SIG-M5 treated with dmso at 0.1 percent for 504 hours (cell line): Measurements from ENCODE around the gene PHF2.

Experiments used
- DNase-seq: peaks from one replicate; lab custom pipeline; 2025; ENCODE audit not compliant: unreplicated experiment; lab: John Stamatoyannopoulos, UW

The PHF2 gene

GRCh38 chr9:93585695-93586094 lies 9.3 kb downstream of the PHF2 start:
- DNase-seq: no peak

GRCh38 chr9:93586290-93587057 lies 10.1 kb downstream of the PHF2 start:
- no peak for DNase-seq

- DNase-seq: no peak
Observed at GRCh38 chr9:93587284-93587650, 10.9 kb downstream of the PHF2 start.

- DNase-seq: no peak
Observed at GRCh38 chr9:93587651-93588347, 11.4 kb downstream of the PHF2 start.

DNA sequence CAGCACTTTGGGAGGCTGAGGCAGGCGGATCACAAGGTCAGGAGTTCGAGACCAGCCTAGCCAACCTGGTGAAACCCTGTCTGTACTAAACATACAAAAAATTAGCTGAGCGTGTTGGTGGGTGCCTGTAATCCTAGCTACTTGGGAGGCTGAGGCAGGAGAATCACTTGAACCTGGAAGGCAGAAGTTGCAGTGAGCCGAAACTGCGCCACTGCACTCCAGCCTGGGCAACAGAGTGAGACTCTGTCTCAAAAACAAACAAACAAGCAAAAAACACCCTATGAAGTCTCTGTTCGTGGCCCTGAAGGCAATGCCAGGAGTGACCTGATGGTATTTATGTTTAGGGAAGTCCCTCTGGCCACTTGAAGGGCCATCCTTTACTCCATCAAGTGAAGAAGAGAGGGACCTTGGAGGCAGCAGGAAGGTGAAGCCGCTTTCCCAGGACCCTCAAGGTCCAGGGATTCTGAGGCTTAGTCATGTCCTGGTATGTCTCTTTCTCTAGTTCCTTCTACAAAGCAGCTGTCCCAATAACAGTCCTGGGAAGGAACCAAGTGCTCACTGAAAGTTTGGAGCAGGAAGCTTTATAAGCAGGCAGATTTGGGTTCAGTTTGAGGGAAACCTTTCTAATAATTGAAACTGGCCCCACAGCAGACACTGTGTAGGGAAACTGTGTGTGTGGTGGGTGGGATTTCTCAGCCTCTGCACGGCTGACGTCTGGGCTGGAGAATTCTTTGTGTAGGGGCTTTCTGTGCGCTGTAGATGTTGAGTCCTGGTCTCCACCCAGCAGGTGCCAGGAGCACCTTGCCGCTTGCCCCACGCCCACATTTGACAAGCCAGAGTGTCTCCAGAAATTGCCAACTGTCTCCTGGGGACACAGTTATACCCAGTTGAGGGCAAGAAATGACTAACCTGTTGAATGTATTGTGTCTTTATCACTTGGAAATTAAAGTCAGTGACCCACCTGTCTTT lies 12.5 kb downstream of the PHF2 start:
- no peak for DNase-seq

GRCh38 chr9:93589688-93590087 lies 13.3 kb downstream of the PHF2 start:
- no peak for DNase-seq

- no peak for DNase-seq
Observed at GRCh38 chr9:93590609-93591234, 14.3 kb downstream of the PHF2 start.

GRCh38 chr9:93591301-93592007 lies 15.1 kb downstream of the PHF2 start:
- DNase-seq: no peak

GRCh38 chr9:93592008-93592642 lies 15.7 kb downstream of the PHF2 start:
- no peak for DNase-seq

DNA sequence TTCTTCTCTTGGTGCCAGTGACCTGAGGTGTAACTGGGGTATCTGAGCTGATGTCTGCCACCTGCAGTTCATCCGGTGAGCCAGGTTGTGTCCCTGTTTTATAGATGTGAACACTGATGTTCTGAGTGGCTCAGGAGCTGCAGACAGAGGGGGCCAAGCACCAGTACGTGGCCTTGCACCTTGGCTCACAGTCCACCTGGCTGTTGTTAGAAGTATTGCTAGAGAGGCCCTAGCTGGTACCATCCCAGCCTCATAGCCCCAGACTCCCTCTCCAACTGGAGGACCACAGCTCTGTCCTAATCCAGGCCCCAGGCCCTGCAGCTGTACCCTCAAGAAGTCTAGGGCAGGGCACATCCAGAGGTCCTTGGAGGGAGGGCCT lies 16.2 kb downstream of the PHF2 start:
- DNase-seq: no peak

DNA sequence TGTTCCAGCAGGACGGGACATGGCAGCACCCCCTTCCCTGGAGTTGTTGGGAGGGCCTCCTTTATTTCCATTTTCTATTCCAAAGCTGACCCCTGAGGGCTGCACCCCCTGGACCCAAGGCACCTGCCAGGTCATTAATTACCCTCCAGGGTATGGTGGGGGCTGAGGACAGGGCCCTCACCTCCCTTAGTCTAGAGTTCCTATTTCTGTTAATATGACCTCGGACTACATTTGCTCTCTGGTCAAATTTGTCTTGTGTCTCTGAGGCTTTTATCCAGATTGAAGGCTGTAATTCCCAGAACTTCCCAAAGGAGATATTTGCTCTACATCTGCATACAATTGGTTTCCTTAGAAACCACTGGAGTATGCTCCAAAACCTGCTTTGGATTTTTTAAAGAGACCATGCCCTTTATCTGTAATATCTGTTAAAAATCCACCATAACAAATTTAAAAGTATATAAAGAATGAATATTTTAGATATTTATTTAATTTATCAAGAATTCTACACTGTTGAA lies 16.8 kb downstream of the PHF2 start:
- DNase-seq: no peak

DNA sequence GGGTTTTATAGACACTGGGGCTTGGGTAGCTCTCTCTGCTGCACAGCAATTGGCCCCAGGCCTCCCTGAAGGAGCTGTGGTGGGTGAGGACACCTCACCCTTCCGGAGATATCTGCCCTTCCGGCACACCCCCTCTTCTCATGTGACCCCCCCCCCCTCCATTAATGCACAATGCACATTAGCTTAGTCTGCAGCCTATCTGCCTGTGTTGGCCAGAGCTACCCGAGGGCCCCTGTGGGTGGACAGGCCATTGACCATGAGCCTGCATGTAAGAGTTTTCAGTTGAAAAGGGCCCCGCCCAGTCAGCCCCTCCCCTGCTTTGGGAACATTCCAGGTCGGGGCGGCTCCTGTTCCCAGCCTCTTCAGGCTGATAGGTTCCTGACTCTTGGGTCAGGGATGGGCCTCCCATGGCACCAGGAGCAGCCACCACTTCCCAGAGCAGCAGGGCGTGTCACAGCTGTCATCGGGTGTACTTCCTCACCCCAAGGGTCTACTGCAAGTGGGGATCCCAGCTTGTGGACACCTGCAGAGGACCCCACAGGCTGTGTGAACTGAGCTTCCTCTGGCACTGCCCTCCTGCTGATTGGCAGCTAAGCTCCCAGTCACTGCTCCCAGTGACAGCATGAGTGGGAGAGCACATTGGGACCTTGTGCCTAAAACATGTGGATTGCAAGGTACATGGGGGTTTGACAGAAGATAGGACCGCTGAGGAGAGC lies 17.8 kb downstream of the PHF2 start:
- DNase-seq: no peak

DNA sequence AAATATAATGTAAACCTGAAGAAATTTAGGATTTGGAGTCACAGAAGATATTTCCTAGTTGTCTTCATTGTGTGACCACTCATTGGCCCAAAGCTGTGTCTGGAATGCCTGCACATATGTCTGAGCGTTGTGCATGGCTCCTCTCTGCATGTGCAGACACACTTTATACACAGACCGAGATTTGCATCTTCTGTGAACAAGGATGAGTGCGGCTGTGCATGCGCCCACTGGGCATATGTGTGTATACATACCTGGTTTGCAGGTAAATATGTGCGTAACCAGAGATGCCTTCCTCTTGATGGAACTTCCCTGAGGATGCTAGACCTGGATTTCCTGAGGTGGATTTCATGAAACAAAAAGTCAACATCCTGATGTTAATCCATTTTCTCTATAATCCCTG lies 19.1 kb downstream of the PHF2 start:
- DNase-seq: no peak

GRCh38 chr9:93595861-93596365 lies 19.5 kb downstream of the PHF2 start:
- DNase-seq: no peak

DNA sequence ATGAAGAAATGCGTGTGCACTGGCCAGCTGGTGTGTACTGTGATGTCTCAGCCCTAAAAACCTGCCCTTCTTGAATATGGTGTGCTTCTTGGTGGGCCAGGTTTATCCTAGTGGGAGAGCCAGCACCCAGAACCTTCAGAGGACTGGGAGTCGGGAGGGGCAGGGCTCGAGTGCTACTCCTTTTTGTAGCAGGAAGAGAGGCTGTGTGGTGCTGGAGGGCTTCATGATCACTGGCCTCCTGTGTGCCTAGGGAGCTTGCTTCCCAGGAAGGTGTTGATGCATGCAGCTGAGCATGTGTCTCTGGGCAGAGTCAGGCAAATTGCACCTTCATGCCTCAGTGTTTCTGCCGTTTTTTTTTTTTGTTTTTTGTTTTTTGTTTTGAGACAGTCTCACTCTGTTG lies 20.0 kb downstream of the PHF2 start:
- no peak for DNase-seq

DNA sequence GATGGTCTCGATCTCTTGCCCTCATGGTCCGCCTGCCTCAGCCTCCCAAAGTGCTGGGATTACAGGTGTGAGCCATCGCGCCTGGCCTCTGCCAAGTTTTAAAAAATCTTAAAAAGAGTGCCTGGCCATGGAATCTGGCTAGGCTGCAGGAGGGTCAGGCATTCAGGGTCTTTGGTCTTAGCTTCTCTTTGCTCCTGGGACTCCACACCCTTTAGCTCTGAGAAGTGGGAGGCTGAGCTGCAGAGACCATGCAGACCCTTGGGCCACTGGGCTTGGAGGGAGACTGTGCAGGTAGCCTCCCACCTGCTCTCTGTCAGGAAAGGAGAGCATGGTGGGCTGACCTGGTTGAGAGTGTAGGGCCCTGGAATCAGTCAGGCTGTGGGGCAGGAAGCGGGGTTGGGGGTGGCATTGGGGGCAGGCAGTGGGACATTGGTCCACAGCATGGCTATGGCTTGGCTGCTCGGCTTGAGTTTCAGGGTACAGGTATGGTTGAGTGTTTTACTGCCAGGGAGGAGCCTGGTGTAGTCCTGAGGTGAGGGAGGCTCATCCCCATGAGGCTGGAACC lies 20.8 kb downstream of the PHF2 start:
- no peak for DNase-seq

DNA sequence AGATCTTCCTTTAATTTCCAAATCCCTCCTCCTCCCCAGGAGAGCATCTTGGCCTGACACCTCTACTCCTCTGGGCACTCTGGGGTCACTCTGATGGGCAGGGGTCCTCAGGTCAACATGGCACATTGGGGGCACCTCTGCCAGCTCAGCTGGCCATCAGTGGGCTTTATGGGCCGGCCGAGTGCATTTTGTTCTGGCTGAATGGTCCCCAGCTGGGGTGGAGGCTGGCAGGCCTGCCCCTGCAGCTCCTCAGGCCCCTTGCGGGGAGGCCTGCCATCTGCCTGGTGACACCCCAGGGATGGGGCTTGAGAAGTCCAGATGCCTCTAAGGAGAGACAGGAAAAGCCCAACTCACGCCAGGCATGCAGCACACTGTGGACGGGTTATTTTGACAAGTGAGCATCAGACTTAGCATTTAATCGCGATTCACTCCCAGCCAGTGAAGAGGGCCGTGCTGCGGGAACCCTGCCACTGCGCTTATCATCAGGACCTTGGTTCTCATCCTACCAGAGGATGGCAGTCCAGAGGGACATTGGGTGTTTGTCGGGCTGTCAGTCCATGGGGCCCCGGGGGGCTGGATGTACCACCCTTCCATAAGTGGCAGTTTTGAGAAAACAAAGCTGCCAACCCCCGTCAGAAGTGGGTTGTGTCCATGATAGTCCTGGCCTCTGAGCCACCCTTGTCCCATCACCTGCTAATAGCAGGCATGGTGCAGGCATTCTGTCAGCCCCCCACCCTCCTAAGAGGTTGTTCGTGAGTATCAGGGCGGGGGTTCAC lies 21.7 kb downstream of the PHF2 start:
- no peak for DNase-seq
